HEK293T (cell line): ENCODE measurements around the gene ZNF236.
"Not testable (repeated sequence)": the region's sequence is repeated elsewhere in the genome, so short reads cannot be mapped to it uniquely, and the experiment has no call there.

Experiments
- CTCF ChIA-PET: fragments of 350-600 bp; formaldehyde crosslinking; extraction: SDS; loops from one replicate; lab custom pipeline; 2021; ENCODE audit warnings: antibody characterized with exemption, inconsistent platforms; lab: Yijun Ruan, JAX
- POLR2A ChIA-PET: fragments of 350-600 bp; formaldehyde crosslinking; extraction: SDS; loops from one replicate; lab custom pipeline; 2020; ENCODE audit warnings: antibody characterized with exemption, inconsistent platforms; lab: Yijun Ruan, JAX
- DNase-seq: peaks from one replicate; pipeline ENCODE4 v3.0.0; 2012; ENCODE audit warnings: mixed read lengths; ENCODE audit errors: extremely low spot score
- ARNT ChIP-seq: fragments of 450-650 bp; IDR thresholded peaks from 2 replicates; pipeline ENCODE4 v1.6.1; 2017; ENCODE audit warnings: mild to moderate bottlenecking
- BHLHE40 ChIP-seq: fragments of 450-650 bp; IDR thresholded peaks from 2 replicates; pipeline ENCODE4 v1.6.1; 2016; ENCODE audit warnings: mild to moderate bottlenecking, moderate library complexity, borderline replicate concordance
- CTBP1 ChIP-seq: fragments of 450-650 bp; IDR thresholded peaks from 2 replicates; pipeline ENCODE4 v1.6.1; 2016; ENCODE audit warnings: borderline replicate concordance
- ELF4 ChIP-seq: fragments of 450-650 bp; IDR thresholded peaks from 2 replicates; pipeline ENCODE4 v1.6.1; 2017; ENCODE audit warnings: antibody characterized with exemption
- FOXA1 ChIP-seq: fragments of 450-650 bp; IDR thresholded peaks from 2 replicates; pipeline ENCODE4 v1.6.1; 2016; ENCODE audit warnings: mild to moderate bottlenecking
- FOXK2 ChIP-seq: fragments of 450-650 bp; IDR thresholded peaks from 2 replicates; pipeline ENCODE4 v1.6.1; 2016; ENCODE audit warnings: mild to moderate bottlenecking
- FOXM1 ChIP-seq: fragments of 450-650 bp; IDR thresholded peaks from 2 replicates; pipeline ENCODE4 v1.6.1; 2017; ENCODE audit warnings: mild to moderate bottlenecking, borderline replicate concordance
- HDGF ChIP-seq: fragments of 450-650 bp; IDR thresholded peaks from 2 replicates; pipeline ENCODE4 v1.6.1; 2017; ENCODE audit warnings: antibody characterized with exemption, borderline replicate concordance
- L3MBTL2 ChIP-seq: fragments of 450-650 bp; conservative IDR thresholded peaks from 2 replicates; pipeline ENCODE4 v1.6.1; 2016; ENCODE audit warnings: mild to moderate bottlenecking
- LEF1 ChIP-seq: fragments of 450-650 bp; IDR thresholded peaks from 2 replicates; pipeline ENCODE4 v1.6.1; 2017; ENCODE audit warnings: mild to moderate bottlenecking, borderline replicate concordance
- NFRKB ChIP-seq: fragments of 450-650 bp; IDR thresholded peaks from 2 replicates; pipeline ENCODE4 v1.6.1; 2016; ENCODE audit warnings: mild to moderate bottlenecking, moderate library complexity
- SP1 ChIP-seq: fragments of 450-650 bp; IDR thresholded peaks from 2 replicates; pipeline ENCODE4 v1.6.1; 2017
- SUZ12 ChIP-seq: fragments of 450-650 bp; IDR thresholded peaks from 2 replicates; pipeline ENCODE4 v1.6.1; 2016; ENCODE audit warnings: mild to moderate bottlenecking
- TARDBP ChIP-seq: fragments of 450-650 bp; IDR thresholded peaks from 2 replicates; pipeline ENCODE4 v1.6.1; 2016
- ZNF384 ChIP-seq: fragments of 450-650 bp; IDR thresholded peaks from 2 replicates; pipeline ENCODE4 v1.6.1; 2016
- TF ChIP-seq, protein P1 (sequence below): fragments of 450-650 bp; IDR thresholded peaks from 2 replicates; pipeline ENCODE4 v1.6.1; 2016

ZNF236 gene

DNA sequence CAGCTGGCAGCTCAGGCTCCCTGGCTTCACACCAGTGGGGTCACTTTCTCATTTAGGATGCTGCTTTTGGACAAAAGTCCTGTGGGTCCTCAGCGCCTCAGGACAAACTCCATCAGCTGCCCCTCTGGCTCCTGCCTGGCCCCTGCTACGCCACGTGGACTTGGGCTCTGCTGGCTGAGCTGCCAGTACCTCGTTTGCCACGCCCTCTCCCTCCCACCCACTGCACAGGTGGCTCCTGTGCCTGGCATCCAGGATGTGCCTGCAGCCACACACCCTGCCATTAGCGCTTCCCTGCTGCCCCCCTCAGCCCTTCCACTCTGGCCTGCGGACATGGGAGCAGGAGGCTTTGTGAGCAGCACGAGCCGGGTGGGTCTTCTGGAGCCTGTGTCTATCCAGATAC, 118.9 kb downstream of the ZNF236 start:
- DNase-seq, result no peak
- ChIA-PET CTCF (interaction anchor here (0.9 kb wide), 1 partner anchor 17 kb away, joined by 3 read pairs; no protein-coding TSS in a partner anchor), POLR2A (no interaction called here)
- TF ChIP-seq FOXK2, result no peak
- no peak for TF ChIP-seq BHLHE40
- no peak for TF ChIP-seq FOXM1
- TF ChIP-seq ZNF384, result no peak
- TF ChIP-seq LEF1, result no peak
- no peak for TF ChIP-seq ARNT
- no peak for TF ChIP-seq ELF4
- TF ChIP-seq, protein P1, sequence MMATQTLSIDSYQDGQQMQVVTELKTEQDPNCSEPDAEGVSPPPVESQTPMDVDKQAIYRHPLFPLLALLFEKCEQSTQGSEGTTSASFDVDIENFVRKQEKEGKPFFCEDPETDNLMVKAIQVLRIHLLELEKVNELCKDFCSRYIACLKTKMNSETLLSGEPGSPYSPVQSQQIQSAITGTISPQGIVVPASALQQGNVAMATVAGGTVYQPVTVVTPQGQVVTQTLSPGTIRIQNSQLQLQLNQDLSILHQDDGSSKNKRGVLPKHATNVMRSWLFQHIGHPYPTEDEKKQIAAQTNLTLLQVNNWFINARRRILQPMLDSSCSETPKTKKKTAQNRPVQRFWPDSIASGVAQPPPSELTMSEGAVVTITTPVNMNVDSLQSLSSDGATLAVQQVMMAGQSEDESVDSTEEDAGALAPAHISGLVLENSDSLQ, result no peak
- TF ChIP-seq CTBP1, result no peak
- no peak for TF ChIP-seq TARDBP
- TF ChIP-seq L3MBTL2, result no peak
- no peak for TF ChIP-seq SUZ12
- no peak for TF ChIP-seq SP1
- no peak for TF ChIP-seq FOXA1
- no peak for TF ChIP-seq HDGF
- TF ChIP-seq NFRKB, result no peak

DNA sequence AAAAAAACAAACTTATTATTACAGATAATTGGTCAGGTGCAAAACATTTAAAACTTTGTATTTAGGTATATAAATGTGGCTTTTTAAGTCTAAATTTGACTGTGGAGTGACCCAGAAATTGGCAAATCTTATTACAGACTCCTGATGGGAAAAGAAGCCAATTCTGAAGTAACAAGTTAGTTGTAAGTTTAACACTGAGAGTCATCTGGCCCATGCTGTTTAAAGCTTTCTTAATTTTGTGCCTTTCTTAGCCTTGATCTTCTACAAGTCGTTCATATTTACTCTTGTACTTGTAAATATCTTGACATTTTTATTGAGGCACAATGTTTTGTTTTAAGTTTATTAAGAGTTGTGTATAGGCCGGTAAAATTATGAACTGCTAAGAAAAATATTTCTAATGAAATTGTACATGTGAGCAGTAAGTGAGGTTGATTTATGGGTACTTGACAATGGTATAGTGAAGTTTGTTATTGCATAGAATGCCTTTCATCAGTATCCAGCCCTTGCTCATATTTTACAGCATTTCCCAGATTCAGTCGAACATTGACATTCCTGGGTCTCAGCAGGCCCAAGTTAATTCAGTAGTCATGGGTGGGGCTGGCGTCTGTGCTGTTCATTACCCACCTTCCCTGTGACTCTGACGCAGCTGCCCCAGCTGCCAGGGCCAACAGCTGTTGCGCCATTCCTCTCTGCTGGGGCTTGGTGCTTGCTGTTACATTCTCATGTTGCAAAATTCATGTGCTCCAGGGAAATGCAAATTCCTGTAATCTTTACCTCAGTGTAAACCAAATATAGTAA, 121.4 kb downstream of the ZNF236 start:
- TF ChIP-seq SP1 (no peak), FOXM1 (no peak), HDGF (no peak), BHLHE40 (no peak), LEF1 (no peak), NFRKB (no peak), SUZ12 (no peak), ARNT (no peak), CTBP1 (no peak), ELF4 (no peak), FOXK2 (no peak), ZNF384 (no peak), TARDBP (no peak), L3MBTL2 (no peak), FOXA1 (no peak)
- TF ChIP-seq, protein P1, result no peak
- DNase-seq, result no peak
- POLR2A ChIA-PET, result no interaction called here
- CTCF ChIA-PET, result interaction anchor here (0.5 kb wide), 1 partner anchor 80 kb away, joined by 5 read pairs; no protein-coding TSS in a partner anchor

DNA sequence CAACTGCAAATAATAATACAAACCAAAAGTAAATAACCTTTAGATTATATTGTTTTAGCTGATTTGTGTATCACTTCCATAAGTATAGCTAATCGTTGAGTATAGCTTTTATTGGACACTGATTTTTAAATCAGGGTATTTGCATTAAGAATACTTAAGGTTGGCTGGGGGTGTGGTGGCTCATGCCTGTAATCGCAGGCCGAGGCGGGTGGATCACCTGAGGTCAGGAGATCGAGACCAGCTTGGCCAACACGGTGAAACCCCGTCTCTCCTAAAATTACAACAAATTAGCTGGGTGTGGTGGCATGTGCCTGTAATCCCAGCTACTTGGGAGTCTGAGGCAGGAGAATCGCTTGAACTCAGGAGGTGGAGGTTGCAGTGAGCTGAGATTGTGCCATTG, 122.0 kb downstream of the ZNF236 start:
- POLR2A ChIA-PET, CTCF ChIA-PET, DNase-seq: not testable (repeated sequence)

GRCh38 chr18:76948345-76948744, 126.0 kb downstream of the ZNF236 start:
- DNase-seq, result no peak
- ChIA-PET CTCF (no interaction called here), POLR2A (no interaction called here)
- no peak for TF ChIP-seq ARNT
- TF ChIP-seq TARDBP, result no peak
- no peak for TF ChIP-seq SUZ12
- TF ChIP-seq FOXK2, result no peak
- no peak for TF ChIP-seq SP1
- TF ChIP-seq LEF1, result no peak
- no peak for TF ChIP-seq L3MBTL2
- TF ChIP-seq NFRKB, result no peak
- TF ChIP-seq BHLHE40, result no peak
- no peak for TF ChIP-seq ZNF384
- TF ChIP-seq ELF4, result no peak
- TF ChIP-seq FOXA1, result no peak
- TF ChIP-seq HDGF, result no peak
- no peak for TF ChIP-seq FOXM1
- TF ChIP-seq, protein P1, result no peak
- no peak for TF ChIP-seq CTBP1

- TF ChIP-seq TARDBP (no peak), NFRKB (no peak), SUZ12 (no peak), FOXA1 (no peak), HDGF (no peak), ARNT (no peak), FOXK2 (no peak), CTBP1 (no peak), ZNF384 (no peak)
Measured at GRCh38 chr18:76951456-76952247, 129.3 kb downstream of the ZNF236 start.

More at GRCh38 chr18:76951456-76952247, 129.3 kb downstream of the ZNF236 start:
- ChIA-PET POLR2A (no interaction called here), CTCF (no interaction called here)
- DNase-seq, result no peak
